ENCODE results near the gene COL23A1.
"Not testable (repeated sequence)": the region's sequence is repeated elsewhere in the genome, so short reads cannot be mapped to it uniquely, and the experiment has no call there.

Gene COL23A1

DNA sequence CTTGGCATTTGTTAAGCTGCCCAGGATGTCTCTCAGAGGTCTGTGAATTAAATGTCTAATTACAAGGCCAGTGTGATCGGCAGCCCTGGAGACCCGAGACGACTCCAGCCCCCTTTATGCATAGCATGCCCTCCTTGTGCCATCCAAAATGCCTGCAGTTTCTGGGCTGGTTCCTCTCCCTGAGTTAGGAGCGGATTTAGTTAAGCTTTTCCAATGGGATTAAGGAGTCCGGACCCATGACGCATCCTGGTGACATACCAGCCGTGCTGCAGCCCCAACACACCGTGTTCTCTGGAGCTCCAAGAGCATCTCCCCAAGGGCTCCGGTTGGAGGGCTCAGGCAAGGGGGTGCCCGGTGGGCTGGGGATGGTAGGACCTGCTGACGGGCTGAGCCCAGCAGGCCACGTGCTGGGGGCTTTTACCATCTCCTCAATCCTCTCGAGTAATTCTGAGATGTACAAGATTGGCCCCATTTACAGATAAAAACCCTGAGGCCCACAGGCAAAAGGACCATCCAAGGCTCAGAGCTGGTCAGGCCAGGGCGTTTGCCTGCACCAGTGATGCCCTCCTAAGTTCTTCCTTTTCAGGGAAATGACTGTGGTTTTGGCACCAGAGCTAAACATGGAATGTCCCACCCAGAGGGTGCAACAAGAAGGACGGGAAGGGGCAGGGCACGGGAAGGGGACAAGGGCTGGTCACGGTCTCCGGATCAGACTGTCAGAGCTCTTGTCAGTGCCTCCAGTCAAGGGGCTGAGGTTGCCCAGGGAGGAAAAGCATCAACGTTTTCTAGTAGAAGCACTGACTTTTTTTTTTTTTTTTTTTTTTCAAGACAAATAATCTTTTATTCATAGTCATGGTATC is 275.0 kb downstream of the COL23A1 start:
- no peak for DNase-seq

DNA sequence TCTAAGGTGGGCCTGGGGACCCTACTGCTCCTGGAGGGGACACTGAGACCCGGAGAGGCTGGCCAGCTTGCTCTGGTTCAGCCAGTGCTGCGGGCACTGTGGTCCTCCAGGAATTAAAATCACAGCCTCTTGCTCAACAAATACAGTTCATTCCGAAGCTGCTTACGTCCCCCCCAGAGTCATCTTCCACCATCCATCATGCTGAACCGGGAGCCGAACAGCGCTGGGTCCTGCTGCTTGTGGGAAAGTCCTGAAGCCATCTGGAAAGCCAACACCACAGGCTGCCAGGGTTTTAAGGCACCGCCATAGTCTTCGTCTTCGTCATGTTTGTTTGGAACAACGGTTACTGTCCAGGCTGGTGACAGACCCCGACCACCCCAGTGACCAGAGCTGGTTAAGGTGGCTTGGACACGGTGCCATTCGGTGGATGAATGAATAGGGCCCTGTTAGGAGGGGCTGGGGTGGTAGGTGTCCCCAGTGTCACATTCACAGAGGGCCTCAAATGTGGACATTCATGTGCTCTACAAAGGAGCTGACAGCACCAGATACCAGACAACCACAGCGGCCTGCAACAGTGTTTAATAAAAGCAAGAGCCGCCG is 276.0 kb downstream of the COL23A1 start:
- DNase-seq = peak; percentile 25

DNA sequence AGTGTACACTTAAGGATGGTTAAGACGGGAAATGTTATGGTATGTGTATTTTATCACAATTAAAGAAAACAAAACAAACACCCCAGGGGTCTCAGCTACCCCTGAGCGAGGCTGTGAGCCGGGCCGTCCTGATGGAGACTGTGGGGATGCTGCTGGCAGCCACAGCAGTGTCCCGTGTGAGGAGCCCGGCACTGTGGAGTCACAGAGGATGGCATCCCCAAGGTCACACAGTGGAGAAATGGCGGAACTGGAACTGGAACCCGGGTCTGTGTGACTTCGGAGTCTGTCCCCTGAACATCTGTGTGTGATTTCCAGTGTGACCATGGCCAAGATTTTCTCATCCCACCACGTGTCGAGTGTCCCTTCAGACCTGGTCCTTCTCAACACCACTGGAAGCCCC is 276.9 kb downstream of the COL23A1 start:
- DNase-seq = no peak

DNA sequence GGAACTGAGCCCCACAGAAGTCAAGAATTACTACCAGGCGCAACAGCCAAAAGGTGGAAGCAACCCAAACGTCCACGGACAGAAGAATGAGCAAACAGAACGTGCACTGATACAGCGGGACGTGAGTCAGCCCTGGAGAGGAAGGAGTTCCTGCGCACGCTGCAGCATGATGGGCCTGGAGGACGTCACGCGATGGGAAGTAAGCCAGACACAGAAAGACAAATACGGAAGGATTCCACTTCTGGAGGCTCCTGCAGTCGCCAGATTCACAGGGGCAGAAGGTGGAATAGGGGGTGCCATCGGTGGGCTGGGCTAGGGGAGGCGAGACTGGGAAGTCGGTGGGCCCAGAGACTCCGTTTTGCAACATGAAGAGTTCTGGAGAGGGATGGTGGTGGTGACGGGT is 277.3 kb downstream of the COL23A1 start:
- peak; percentile 35 for DNase-seq

DNA sequence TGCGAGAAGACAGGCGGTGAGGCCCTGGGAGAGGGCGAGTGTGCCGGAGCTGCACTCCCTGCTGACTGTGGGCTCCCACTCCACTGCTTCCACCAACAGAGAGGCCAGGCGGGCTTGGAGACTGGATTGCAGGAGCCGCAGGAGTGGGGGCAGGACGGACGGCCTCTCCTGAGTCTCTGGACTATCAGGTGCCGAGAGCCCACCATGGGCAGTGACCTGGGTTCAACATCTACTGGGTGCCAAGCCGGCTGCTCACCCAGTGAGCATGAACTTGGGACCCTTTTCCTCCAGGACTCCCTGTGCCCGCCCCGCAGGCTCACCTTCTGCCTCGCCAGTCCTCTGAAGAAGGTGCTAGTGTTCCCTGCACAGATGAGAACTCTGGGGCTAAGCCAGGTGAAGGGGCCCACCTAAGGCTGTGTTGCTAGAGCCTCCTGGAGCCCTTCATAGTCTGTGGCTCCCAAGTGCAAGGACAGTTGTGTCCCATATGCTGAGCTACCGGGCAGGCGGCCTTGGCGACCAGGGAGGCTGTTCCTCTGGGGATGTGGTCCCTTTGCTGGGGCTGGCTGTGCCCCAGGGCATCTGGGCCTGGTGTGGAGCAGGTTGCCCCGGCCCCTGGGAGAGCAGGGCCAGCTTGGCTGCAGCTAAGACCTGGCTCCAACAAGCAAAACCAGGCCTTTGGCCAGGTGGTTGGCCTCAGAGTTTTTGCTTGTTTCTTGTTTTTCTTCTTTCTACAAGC is 279.9 kb downstream of the COL23A1 start:
- DNase-seq = no peak

DNA sequence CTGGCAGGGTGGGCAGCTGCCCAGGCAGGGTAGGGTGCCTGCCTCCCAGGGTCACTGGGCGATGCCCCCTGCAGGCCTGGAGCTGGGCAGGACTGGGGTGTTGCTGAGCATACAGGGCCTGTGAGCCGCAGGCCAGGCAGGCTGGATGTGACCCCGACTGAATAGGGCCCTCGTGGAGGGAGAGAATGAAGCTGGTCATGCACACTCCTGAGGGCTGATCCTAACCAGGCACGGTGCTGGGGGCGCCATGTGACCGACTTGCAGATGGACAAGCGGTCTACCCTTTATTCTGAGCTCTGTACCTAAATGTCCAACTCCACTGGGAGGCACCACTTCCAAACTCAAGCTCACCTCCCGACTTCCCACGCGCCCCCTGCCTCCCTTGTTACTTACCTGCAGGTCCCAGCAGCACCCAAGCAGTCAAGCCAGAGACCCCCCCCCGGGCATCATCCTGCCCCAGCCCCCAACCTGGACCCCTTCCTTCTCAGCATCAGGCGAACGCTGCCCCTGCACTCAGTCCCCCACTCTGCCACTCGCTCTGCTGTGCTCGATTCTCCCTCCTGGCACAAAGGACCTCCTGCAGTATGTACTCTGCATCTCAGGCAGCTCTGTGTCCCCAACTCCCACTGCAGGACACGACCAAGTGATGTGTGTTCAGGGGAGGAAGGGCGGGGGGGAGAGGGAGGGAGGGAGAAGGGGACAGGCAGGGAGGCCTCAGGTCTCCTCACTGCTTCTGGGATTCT is 280.8 kb downstream of the COL23A1 start:
- DNase-seq = no peak

DNA sequence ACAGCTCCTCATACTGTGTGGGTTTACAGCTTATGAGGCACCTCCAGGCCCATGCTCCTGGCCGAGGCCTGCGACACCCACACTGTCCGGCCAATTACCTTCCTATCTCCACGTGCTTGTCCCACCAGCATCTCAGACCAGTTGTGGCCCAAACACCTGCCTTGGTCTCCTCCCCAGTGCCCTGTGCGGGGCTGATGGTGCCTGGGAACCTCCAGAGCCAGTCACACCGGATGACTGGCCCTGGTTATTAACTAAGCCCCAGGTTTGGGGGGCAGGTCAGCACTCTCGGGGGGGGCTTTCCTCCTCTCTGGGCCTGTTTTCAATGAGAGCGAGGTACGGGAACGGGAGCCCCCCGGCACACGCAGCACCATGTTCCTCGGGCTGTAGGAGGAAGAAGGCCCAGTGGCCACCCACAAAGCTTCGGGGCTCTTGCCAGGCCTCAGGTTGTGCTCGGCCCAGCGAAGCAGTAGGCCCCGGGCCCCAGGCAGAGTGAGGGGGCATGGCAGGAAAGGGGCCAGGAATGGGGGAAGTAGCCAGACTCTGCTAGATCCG is 281.6 kb downstream of the COL23A1 start:
- no peak for DNase-seq

DNA sequence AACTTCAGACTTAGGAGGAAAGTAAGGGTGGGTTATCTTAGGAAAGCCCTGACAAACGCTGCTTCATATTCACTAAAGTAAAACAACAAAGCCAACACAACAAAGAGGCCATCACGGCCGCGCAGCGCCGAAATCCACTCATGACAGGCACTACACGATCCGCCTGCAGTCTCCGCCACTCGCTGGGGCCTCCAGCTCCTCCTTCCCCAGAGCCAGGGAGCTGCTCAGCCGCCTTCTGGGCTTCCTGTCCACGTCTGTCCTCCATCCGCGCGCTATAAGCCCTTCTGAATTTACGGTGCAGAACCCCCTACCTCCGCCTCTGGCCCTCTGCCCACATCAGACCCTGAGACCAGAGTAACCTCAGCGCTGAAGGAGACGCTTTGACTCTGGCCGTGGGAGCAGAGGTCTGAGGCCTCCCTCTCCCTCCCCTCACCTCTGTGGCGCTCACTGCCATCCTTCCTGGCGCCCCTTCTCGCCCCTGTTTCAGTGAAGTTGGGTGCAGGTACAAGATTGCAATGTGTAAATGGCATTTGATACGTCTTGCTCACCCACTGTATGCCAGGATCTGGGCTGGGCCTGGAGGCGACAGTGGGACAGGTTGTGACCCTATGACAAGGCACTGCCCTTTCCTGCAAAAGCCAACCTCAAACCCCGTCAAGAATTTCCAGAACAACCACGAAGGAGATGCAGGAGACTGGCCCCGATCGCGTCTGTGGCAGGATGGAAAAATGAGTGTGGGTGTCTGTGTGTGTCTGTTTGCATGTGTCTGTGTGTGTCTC is 282.7 kb downstream of the COL23A1 start:
- DNase-seq = no peak

DNA sequence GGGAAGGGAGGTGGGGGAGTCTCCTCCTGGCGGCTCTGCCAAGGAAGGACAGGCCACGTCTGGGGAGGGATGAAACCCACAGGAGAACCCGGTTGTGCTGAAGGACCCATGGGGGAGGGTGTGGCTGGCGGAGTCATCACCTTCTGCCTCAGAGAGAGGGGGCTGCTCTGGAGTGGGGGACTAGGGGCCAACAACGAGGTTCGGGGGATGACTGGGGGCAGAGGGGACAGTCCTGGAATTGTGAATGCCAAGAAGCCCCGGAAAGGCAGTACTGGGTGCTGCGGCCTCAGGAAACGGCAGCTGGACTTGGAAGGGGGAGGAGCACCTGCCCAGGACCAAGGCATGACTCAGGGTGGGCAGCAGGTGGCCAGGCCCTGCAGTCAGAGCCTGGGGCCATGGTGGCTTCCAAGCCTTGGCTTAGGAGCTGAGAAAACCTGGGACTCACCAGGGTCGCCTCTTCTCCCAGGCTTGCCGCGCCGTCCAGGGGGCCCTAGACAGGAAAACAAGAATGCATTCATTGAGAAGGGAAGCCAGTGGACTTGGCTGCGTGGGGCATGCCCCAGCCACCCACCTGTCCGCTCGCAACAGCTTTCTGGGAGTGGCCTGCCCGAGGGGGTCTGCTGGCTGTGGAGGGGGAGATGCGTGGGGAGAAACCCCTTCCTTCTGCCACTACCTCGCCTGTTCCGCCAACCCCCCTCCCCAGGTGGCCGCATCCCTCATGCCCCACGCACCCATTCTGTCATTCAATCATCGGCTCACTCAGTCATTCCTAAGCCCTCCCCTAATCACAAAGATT is 283.6 kb downstream of the COL23A1 start:
- DNase-seq = no peak

DNA sequence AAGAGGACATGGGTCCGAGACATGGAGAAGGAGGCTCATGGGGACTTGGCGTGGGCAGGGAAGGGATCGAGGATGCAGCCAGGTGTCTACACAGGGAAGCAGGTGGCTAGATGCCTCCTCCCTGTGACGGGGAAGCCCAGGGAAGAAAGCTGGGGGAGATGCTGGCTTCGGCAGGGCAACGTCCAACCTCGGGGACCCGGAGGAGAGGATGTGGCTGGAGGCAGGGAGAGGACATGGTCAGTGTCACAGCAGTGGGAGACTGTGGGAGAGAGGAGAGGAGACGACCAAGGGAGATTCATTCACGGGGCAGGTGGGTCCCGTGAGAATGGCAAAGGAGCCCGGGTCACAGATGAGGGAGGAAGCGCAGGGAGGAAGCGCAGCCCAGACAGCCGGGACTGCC is 284.4 kb downstream of the COL23A1 start:
- DNase-seq = no peak

DNA sequence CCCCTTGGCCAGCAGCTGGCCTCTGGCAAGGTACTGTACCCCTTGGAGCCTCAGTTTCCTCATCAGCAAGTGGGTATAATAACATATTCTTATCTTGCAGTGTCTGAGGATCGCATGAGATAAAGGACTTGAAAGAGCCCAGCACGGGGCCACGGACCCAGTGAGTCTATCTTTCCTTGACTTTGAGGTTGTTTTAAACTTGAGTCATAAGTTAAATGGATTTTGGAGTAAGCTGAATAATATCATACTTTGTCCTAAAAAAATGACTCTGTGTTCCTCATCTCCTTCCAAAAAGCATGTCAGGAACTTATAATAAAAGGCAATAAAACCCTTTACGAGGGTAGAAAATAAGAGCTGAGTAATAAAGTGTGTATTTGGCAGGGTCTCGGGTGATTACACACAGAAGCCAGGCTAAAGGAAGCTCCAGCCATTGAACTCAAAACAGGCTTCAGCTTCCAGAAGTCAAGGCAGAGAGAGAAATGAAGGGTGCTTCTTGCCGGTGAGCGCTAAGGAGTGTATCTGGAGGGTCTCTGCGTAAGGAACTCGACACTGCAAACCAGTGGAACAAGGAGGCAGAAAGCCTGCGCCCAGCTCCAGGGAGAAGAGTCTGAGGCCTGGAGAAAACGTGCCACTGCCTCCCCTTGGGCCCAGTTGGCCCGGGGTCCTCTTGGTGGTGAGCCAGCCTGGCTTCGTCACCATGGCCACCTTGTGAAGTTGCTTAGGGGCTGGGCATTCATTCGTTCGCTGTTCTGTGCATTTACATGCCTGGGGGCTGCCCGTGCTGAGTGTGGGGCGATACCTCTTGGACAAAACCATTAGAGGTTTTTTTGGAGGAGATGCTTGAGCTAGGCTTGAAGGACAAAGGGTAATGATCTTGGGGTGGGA is 285.2 kb downstream of the COL23A1 start:
- DNase-seq = peak; percentile 4

DNA sequence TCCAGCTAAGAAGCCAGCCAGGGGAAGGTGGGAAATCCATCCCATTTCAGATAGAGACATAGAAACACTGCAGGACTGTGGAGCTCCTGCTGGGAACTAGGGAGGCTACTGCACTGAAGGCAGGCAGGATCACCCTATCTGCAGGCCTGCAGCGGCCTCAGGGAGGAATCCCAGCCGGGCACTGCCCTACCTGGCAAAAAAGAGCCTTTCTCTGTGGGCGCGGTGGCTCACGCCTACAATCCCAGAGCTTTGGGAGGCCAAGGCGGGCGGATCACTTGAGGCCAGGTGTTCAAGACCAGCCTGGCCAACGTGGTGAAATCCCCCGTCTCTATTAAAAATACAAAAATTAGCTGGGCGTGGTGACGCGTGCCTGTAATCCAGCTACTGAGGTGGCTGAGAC is 286.2 kb downstream of the COL23A1 start:
- DNase-seq = no peak

DNA sequence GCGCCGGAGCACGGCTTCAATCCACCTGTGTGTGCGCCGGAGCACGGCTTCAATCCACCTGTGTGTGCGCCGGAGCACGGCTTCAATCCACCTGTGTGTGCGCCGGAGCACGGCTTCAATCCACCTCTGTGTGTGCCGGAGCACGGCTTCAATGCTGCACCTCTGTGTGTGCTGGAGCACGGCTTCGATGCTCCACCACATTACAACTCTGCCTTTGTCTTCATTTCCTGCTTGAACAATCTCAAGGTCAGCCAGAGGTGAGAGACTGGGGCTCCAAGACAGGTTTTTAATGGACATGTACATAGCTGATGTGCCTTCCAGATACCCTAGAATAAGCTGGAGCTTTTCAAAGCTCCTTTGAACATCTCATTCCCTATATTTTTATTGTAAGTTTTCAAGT is 287.9 kb downstream of the COL23A1 start:
- DNase-seq = not testable (repeated sequence)

DNA sequence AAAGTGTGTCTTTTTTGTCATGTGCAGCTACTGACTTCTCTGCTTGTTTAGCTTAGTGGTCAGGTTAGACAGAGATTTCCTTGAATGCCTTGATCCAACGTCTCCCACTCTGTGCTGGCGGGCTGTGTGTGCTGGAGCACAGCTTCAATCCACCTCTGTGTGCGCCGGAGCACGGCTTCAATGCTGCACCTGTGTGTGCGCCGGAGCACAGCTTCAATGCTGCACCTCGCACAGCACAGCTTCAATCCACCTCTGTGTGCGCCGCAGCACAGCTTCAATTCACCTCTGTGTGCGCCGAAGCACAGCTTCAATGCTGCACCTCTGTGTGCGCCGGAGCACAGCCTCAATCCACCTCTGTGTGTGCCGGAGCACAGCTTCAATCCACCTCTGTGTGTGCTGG is 288.6 kb downstream of the COL23A1 start:
- DNase-seq = no peak

DNA sequence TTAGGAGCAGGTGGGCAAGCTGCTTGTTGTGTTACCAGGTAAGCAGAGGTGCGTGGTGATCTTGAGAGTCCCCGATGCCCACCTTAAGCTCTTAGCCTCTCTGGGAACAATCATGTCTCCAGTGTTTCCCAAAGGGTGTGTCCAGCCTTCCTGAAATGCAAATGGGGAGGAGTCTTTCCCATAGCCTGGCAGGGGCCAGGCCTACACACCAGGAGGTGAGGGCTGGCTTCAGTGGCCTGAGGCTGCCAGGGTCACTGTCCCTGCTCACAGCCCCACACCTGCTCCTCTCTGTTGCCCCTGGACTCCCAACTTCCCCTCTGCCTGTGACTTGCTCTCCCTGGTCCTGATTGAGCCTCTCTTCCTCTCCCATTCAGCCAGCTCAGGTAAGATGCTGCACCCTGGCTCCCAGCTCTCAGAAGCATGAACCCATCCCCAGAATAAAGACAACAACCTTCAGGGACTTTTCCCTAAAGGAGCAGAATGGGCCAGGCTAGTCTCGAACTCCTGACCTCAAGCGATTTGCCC is 291.8 kb downstream of the COL23A1 start:
- DNase-seq = no peak

DNA sequence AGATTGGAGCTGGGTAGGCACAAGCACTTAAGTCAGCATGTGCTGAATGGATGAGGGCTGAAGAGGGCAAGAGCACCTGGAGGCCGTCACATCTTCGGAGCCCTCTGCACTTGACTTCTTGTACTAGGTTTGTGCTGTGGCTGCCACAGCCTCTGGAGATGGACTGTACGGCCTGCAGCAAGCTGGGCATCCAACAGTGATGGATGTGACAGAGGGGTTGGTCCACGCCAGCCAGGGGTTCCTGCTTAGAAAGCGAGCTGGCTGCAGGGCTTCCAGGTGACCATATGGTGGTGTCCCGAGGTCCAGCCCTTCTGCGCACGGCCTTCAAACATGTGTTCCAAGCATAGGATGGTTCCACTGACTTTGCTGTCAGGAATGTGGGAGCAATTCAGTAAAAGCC is 292.4 kb downstream of the COL23A1 start:
- no peak for DNase-seq

DNA sequence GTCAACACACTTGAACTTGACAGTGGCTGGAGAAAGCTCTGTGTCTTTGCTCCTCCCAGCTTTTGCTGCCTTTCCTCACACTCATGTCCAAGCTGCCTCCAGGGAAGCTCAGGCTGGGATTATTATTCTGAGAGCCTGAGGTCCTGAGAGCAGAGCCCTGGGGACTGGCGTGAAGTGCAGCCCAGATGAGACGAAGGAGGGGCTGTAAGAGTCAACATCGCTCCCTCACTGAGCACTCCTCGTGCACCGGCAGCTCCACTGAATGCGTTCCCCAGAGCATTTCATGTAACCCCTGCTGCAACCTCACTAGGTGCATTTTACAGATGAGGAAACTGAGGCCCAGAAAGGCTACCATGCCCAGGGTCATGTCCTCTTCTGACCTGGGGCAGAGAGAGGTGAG is 294.1 kb downstream of the COL23A1 start:
- DNase-seq = no peak

DNA sequence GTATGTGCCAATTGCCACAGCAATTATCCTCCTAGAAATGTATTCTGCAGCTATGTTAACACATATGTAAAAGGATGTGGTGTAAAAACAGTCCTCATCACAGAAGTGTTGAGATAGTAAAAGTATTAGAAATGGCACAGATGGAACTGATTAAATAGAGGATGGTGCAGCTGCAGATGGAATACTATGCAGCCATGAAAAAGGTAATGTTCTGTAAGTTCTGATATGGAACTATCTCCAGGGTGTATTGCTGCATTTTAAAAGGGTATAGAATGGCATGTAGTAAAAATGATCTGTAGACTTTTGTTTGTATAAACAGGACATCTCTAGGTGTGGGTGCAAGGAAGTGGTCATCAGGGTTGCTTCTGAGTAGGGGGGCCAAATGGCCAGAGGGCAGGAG is 294.6 kb downstream of the COL23A1 start:
- DNase-seq = no peak

DNA sequence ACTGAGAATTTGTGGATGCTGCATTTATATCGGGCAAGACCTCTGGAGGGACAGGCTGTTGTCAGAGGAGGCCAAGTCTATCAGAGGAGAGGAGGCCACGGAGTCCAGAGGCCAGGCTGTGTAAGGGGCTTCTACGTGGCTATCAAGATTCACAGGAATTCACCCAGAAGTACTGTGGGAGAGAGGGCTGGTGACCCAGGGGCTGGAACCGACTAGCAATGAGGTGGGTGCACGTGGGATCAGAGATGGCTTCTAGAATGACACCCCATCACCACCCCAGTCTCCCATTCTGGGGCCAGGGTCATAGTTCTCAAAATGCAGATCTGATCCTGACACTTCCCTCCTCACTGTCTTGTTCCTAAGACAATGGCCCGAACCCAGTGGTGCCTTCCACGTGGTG is 296.4 kb downstream of the COL23A1 start:
- DNase-seq = no peak

DNA sequence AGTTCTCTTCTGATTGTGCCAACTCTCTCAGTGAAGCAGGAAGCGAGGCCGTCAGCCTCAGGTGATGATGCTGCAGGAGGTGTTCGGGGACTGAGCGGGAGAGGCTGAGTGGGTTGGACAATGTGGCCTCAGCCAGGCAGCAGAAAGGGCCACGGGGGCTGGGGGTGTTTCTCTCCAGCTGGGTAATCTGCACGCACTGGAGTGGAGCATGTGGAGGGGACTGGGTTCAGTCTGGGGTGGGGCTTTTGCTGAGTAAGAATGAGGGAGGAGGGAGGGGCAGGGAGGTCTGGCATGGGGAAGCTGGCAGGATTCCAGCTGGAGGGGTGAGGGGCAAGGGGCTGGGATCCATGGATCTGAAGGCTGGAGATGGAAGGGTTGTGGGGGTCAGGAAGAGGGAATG is 296.8 kb downstream of the COL23A1 start:
- DNase-seq = no peak

Data from fibroblast of skin of abdomen (primary cell).